AG04450 (cell line): ENCODE measurements around the gene DNAH5. TPM values are rescaled to one million over a fixed set of nuclear protein-coding genes. Genes with fewer than 3 reads are reported as not detected.

Source experiments
- CTCF ChIA-PET: fragments of 300-600, 350-600 bp; formaldehyde crosslinking; extraction: SDS; loops from one replicate; lab custom pipeline; 2022; ENCODE audit warnings: antibody characterized with exemption, inconsistent platforms; lab: Charles Lee
- POLR2A ChIA-PET: fragments of 350-600 bp; formaldehyde crosslinking; extraction: SDS; loops from one replicate; lab custom pipeline; 2021; ENCODE audit warnings: antibody characterized with exemption, inconsistent platforms; lab: Yijun Ruan, JAX
- DNase-seq: peaks from one replicate; pipeline ENCODE4 v3.0.0-alpha.2; 2011; ENCODE audit warnings: low read depth, low spot score
- H3K27ac ChIP-seq: one replicate; pipeline ENCODE4 v1.5.1; 2012; ENCODE audit warnings: low read depth, low read length, control low read depth
- H3K27me3 ChIP-seq: one replicate; pipeline ENCODE4 v1.6.0; 2012; ENCODE audit warnings: low read length; ENCODE audit not compliant: control insufficient read depth, insufficient read depth
- H3K4me3 ChIP-seq: 2 replicates; pipeline ENCODE4 v1.5.1; 2011; ENCODE audit warnings: mild to moderate bottlenecking, low read depth, low read length, control low read depth
- H3K9me3 ChIP-seq: 2 replicates; pipeline ENCODE4 v1.5.1; 2012; ENCODE audit warnings: low read length; ENCODE audit not compliant: control insufficient read depth, insufficient read depth
- CTCF ChIP-seq: IDR thresholded peaks from 2 replicates; pipeline ENCODE4 v1.5.1; 2011; ENCODE audit warnings: low read depth, low read length, control low read depth, inconsistent platforms
- polyA plus RNA-seq: library from polyadenylated mRNA; depleted of rRNA; stranded (reverse); fragments of >200 nt; gene quantifications from 2 replicates; pipeline ENCODE4 v1.2.3, GENCODE V29; 2011

DNAH5 gene
- polyA plus RNA-seq, 1 experiment, result 12.4 TPM

- H3K9me3 ChIP-seq, result no peaks in the 10 kb centered on the region
- peak; percentile 38 for DNase-seq
- no peaks in the 10 kb centered on the region for H3K27me3 ChIP-seq
- H3K4me3 ChIP-seq, result no peak overlapping the region
- CTCF ChIA-PET, result interaction anchor here (0.7 kb wide), 1 partner anchor 9 kb away, joined by 3 read pairs; no protein-coding TSS in a partner anchor
- TF ChIP-seq CTCF, result no peak
- POLR2A ChIA-PET, result no interaction called here
- no peak overlapping the region for H3K27ac ChIP-seq
Observed at GRCh38 chr5:13708432-13708831, 236.1 kb downstream of the DNAH5 start.

- DNase-seq, result no peak
- no peak overlapping the region for H3K27ac ChIP-seq
- no peaks in the 10 kb centered on the region for H3K9me3 ChIP-seq
- H3K4me3 ChIP-seq, result no peak overlapping the region
- H3K27me3 ChIP-seq, result no peaks in the 10 kb centered on the region
- ChIA-PET CTCF (no interaction called here), POLR2A (no interaction called here)
- TF ChIP-seq CTCF, result no peak
Observed at GRCh38 chr5:13704396-13704795, 240.1 kb downstream of the DNAH5 start.

GRCh38 chr5:13700626-13701025 is 243.9 kb downstream of the DNAH5 start:
- ChIA-PET CTCF (no interaction called here), POLR2A (no interaction called here)
- TF ChIP-seq CTCF, result no peak
- Histone ChIP-seq H3K9me3 (no peaks in the 10 kb centered on the region), H3K27ac (no peak overlapping the region), H3K27me3 (no peaks in the 10 kb centered on the region), H3K4me3 (no peak overlapping the region)
- DNase-seq, result no peak

DNA sequence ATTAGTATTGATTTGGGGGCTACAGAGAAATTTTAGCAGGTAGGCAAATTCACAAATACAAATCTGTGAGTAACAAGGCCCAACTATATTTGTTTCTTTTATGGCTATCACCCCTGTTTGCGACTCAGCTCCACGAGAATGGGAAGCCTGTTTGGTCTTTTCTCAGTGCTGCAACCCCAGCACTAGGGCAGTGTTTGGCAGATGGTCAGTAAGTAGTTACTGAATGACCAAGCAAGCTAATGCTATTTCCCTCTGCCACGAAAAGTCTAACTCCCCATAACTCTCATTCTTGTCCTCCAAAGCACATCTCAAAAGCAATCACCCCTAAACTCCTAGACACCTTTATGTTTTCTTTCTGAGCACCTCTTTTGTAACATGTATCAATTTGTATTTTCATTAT is 245.6 kb downstream of the DNAH5 start:
- CTCF ChIA-PET, result no interaction called here
- H3K9me3 ChIP-seq, result no peaks in the 10 kb centered on the region
- TF ChIP-seq CTCF, result no peak

DNA sequence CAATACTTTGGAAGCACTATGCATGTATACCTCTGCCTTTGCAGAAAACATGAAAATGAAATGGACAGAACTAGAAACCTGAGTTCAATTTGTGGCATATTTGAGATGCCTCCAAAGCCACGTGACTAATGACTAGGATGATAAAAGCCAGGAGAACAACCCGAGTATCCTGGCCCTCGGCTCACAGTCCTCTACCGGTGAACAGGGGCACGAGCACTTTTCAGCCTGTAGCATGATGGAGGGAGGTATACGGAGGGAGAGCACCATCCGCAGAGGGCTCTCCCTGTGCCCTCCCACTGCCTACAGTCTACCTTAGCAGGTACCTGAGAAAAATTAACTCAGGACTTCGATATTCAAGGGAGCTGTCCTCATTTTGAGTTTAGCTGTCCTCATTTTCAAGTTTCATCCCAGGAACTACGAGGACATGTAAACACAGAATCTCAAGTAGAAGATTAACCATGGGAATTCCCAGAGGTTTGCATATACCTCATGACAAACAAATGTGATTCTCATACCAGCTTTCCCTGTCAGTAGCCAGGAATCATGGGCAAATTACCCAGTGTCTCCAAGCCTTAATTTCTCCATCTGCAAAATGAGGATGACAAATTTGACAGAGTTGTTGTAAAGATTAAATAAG is 249.3 kb downstream of the DNAH5 start:
- H3K9me3 ChIP-seq, result no peaks in the 10 kb centered on the region
- ChIA-PET CTCF (no interaction called here), POLR2A (no interaction called here)
- H3K27me3 ChIP-seq, result no peaks in the 10 kb centered on the region
- no peak for DNase-seq
- no peak overlapping the region for H3K27ac ChIP-seq
- TF ChIP-seq CTCF, result no peak
- H3K4me3 ChIP-seq, result no peak overlapping the region

More for the DNA sequence above, 245.6 kb downstream of the DNAH5 start:
- H3K27me3 ChIP-seq, result no peaks in the 10 kb centered on the region
- H3K27ac ChIP-seq, result no peak overlapping the region
- no peak for DNase-seq
- no peak overlapping the region for H3K4me3 ChIP-seq
- POLR2A ChIA-PET, result no interaction called here
